HL-60 (cell line): ENCODE results near the gene LRIG2.

Experiments
- GABPA ChIP-seq: IDR thresholded peaks from 2 replicates; pipeline ENCODE4 v1.6.1; 2012; ENCODE audit warnings: low read depth
- POLR2AphosphoS5 ChIP-seq: IDR thresholded peaks from 2 replicates; pipeline ENCODE4 v1.6.1; 2012; ENCODE audit warnings: low read depth
- TF ChIP-seq, protein P1 (sequence below): IDR thresholded peaks from 2 replicates; pipeline ENCODE4 v1.6.1; 2012; ENCODE audit warnings: low read depth; ENCODE audit not compliant: insufficient replicate concordance

DNA sequence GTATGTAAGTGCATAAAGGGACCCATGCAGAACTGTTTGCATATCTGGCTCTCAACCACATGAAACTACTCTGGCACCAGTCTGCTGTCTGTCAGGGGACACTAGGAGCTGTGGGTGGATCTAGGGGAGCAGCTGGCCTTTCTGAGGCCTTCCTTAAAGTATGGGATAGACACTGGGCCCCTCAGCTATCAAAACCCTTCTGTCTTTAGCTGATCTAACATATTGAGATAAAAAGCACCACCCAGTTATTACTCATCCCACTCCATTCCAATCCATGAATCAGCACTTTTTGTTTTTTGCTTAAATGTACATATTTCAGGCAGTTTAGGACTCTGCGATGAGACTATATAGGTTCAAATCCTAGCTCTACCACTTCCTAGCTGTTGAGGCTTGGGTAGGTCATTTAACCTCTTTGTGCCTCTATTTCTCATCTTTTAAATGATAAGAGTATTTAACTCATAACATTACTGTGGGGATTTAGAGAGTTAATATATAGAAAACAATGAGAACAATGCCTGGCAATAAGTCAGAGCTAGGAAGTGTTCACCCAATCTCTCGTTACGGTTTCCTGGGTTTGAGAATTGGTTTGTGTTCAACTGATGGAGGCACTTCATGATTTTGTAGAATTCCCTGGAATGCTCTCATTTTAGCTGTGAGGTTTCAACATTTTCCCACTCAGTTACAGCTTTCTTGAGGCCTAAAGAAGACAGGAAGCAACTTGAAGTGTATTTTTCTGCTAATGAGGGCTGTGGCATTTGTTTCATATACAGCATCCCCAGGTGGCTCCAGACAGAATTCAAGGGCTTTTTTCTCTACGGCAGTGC is 68.9 kb downstream of the LRIG2 start:
- TF ChIP-seq GABPA (no peak), POLR2AphosphoS5 (no peak)
- TF ChIP-seq, protein P1, sequence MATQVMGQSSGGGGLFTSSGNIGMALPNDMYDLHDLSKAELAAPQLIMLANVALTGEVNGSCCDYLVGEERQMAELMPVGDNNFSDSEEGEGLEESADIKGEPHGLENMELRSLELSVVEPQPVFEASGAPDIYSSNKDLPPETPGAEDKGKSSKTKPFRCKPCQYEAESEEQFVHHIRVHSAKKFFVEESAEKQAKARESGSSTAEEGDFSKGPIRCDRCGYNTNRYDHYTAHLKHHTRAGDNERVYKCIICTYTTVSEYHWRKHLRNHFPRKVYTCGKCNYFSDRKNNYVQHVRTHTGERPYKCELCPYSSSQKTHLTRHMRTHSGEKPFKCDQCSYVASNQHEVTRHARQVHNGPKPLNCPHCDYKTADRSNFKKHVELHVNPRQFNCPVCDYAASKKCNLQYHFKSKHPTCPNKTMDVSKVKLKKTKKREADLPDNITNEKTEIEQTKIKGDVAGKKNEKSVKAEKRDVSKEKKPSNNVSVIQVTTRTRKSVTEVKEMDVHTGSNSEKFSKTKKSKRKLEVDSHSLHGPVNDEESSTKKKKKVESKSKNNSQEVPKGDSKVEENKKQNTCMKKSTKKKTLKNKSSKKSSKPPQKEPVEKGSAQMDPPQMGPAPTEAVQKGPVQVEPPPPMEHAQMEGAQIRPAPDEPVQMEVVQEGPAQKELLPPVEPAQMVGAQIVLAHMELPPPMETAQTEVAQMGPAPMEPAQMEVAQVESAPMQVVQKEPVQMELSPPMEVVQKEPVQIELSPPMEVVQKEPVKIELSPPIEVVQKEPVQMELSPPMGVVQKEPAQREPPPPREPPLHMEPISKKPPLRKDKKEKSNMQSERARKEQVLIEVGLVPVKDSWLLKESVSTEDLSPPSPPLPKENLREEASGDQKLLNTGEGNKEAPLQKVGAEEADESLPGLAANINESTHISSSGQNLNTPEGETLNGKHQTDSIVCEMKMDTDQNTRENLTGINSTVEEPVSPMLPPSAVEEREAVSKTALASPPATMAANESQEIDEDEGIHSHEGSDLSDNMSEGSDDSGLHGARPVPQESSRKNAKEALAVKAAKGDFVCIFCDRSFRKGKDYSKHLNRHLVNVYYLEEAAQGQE, result no peak
